ENCODE data around the gene NUPR2. TPM values are rescaled to one million over a fixed set of nuclear protein-coding genes. Genes with fewer than 3 reads are reported as not detected.

NUPR2 gene, protein sequence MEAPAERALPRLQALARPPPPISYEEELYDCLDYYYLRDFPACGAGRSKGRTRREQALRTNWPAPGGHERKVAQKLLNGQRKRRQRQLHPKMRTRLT
- not detected in 2 replicates for total RNA-seq

DNA sequence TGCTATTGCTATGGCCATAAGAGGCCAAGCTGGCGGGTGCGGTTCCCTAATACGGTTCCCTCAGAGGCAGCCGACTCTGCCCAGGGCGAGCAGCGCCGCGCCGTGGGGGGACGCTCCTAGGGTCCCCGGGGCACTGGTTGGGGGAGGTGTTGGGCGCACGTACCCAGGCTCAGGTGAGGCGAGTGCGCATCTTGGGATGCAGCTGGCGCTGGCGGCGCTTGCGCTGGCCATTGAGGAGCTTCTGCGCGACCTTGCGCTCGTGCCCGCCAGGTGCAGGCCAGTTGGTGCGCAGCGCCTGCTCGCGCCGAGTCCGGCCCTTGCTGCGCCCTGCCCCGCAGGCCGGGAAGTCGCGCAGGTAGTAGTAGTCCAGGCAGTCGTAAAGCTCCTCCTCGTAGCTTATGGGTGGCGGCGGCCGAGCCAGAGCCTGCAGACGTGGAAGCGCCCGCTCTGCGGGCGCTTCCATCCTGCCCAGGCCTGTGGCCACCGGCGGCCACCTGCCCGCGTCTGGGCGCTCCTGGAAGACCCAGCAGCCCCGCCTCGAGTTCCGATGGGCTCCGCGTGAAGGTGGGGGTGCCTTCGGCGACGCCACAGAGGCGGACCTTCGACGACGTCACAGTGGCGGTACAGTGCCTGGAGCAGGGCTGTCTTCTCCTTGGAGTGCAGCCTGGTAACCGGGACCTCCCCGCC is at the start of gene NUPR2:
Gene NUPR2, minus strand, starts transcription at position 566 of the 687 bp plus-strand sequence. Its CDS starts 103 bp downstream, at position 463.

DNA sequence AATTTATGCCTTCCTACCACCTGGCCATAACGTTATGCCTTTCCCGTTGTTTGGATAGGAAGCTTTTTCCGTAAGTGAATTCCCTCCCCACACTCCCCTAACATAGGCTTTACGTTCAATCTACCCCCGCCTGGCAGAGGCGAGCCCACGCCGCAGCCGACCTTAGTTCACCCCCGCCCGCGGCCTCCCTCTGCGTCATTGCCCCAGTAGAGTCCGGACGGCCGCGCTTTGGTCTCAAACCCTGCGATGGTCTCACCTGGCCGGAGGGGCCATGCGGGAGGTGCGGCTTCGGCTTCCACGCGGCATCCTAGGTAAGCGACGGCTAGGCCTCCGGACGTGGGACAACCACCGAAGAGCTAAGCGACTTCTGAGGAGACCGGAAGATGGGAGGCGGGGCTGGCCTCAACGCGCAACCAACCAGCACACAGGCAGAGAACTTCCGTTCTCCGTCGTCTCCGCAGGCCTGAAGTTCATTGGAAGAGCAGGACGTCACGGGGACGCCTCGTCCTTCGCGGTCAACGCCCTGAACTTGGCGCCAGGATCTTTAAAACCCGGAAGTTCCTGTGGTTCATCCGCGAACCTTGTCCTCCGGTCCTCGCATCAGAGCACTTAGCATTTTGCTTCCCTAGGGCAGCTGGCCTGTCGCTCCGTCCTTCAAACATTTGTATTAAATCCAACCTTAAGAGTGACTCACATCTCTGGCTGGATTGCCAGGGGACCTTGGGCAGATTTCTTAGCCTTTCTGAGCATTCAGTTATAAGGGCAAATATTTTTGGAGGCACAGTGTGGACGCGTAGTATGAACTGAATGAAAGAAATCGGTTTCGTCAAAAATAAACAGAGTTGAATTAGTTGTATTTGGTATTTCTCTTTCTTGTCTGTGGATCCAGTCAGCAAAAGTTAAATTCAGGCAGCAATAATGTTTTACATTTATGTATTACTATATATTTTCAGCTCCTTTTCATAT is 9.8 kb downstream of the NUPR2 start, which contains the start of gene CHCHD2:
Gene CHCHD2, minus strand, starts transcription at position 369 of the 966 bp plus-strand sequence. Its CDS starts 63 bp downstream, at position 306.

DNA sequence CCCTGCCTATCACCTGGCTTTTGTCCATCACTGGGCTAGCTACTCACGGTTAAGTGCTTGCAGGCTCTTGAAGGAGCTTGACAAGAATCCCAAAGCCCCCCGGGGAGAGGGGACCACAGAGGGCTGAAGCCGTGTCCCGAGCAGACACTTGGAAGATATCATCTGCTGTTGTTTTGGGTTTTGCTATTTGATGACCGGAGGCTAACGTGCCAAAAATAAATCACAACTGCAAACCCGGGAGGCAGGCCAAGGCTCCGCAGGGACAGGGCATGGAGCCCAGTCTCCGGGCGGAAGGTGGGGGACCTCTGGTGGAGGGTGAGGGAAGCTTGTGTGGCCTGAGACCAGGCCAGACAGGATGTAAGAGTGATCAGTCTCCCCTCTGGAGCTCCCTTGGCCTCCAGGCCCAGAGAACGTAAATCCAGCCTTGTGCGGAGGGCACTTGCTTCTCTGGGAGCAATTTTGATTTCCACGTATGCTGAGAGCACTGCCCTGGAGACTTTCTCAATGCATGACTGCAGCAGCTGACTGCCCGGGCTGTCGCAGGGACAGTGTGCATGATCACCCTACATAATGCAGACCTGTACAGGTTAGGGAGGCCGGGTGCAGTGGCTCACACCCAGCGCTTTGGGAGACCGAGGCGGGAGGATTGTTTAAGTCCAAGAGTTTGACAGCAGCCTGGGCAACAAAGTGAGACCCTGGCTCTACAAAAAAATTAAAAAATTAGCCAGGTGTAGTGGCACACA is 23.3 kb downstream of the NUPR2 start, which contains the start of gene PHKG1:
Gene PHKG1, minus strand, starts transcription at position 164 of the 743 bp plus-strand sequence. CDS start 4,011 bp downstream, outside the sequence.

Other genes with a start within 250 kb of the NUPR2 start
- 2.7 and 2.8 TPM in 2 replicates for gene ZNF713, start 229.0 kb downstream of the NUPR2 start, total RNA-seq
- gene MRPS17, start 164.5 kb downstream of the NUPR2 start, total RNA-seq = 10.9 and 11.5 TPM in 2 replicates
- 49.2 and 65.5 TPM in 2 replicates for gene NIPSNAP2, start 151.8 kb downstream of the NUPR2 start, total RNA-seq
- 20.9 and 23.9 TPM in 2 replicates for gene PSPH, start 65.0 kb downstream of the NUPR2 start, total RNA-seq
- gene CCT6A, start 64.7 kb downstream of the NUPR2 start, total RNA-seq = 136 and 155 TPM in 2 replicates
- 234 and 250 TPM in 2 replicates for gene SUMF2, start 52.1 kb downstream of the NUPR2 start, total RNA-seq
- gene PHKG1, start 23.5 kb downstream of the NUPR2 start, total RNA-seq = 3.7 and 4.6 TPM in 2 replicates
- gene CHCHD2, start 9.9 kb downstream of the NUPR2 start, total RNA-seq = 229 and 233 TPM in 2 replicates